HG02981 (cell line): ENCODE measurements around the gene LRRC27.

Source experiments
- ATAC-seq: cut with Tn5 transposase; IDR thresholded peaks from one replicate; pipeline ENCODE4 v1.9.1; 2021; ENCODE audit warnings: mild to moderate bottlenecking, moderate library complexity; ENCODE audit not compliant: unreplicated experiment

The LRRC27 gene

GRCh38 chr10:132397671-132398565, 65.9 kb downstream of the LRRC27 start:
- ATAC-seq: peak; percentile 24

DNA sequence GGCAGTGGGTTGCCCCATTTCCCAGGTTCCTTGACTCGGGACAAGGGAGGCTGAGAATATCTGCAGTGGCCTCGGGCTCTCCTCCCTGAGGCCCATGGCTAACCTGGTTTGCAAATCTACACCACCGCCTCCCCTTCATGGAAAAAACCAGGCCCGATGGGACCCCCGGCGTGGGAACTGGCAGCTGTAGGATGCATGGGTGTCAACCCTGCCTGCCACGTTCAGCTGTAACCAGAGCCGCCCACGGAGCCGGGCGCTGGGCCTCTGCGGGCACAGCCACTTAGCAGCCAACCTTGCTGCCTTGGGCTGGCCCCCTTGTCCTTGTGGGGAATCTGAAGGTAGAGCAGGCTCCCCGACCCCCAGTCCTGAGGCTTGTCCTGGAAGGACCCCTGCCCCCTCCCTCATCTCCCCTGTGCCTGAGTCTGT, 66.6 kb downstream of the LRRC27 start:
- no peak for ATAC-seq

- no peak for ATAC-seq
These were observed 67.4 kb downstream of the LRRC27 start for GRCh38 chr10:132399117-132400035.

DNA sequence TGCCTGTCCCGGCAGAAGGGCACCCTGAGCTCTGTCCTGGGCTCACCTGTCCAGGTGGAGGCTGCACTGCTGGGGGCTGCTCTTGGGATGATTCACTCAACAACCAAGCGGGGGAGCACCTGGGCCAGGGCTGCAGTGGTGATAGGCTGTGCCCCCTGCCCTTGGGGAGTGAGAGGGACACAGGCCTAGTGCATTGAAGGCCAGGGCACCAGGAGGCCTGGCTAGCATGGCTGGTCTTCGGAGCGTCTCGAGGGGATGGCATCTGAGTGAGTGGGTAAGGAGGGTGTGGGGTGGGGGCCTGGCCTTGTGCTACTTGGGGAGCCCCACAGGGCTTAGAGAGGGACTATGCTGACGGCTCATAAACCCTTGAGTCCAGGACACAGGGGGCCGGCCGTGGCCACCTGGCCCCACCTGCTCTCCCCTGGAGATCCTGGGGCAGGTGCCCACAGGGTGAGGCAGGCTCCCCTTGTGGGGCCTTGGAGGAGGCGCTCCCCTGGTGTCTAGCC, 68.1 kb downstream of the LRRC27 start:
- ATAC-seq: no peak

GRCh38 chr10:132400547-132401151, 68.7 kb downstream of the LRRC27 start:
- no peak for ATAC-seq

DNA sequence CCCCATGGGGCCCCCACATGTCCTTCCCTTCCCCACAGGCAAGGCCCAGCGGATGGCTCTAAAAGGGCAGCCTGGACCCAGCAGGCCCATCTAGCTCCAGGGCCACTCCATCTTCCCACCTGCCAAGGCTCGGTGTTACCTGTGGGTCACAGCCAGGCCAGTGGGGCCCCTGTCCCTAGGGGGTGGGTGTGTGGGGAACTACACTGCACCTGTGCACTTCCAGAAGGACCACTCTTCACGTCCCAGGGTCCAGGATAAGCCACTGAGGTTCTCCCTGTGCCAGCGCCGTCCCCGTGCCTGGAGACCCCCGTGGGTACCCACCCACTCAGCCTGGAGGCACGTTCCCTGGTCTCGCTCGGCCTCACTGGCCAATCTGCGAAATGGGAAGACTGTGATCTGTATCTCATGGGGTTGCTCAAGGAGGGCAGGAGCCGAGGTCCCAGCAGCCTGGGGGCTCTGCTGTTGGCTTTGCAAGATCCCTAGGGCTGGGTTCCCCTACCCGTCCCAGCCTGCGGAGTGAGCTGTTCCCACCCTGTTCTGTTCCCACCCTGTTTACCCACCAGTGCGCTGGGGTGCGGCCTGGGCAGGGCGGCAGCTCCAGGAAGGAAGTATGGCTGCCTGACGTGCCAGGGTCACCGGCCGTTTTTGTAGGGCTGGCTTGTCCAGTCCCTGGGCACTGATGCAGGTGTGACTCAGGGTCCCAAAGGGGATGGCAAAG, 69.6 kb downstream of the LRRC27 start:
- no peak for ATAC-seq

DNA sequence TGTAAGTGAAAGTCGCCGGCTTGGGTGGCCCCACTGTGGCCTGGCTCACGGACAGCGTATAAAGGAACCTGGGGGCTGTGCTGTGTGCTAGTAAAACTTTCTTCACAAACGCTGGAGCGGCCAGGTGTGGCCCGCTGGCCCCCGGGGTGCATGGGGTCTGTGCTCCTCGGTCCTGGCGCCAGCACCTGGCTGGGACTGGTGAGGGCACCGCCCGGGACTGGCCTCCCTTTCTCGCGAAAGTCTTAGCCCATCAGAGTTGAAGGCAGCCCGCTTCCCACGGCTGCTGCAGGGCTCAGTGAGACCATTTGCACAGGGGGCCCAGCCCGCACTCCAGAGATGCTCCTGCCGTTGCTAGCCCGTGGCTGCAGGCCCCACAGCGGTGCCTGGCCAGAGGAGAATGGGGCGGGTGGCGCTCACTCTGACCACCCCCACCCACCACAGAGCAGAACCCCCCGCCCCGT, 70.8 kb downstream of the LRRC27 start:
- no peak for ATAC-seq

DNA sequence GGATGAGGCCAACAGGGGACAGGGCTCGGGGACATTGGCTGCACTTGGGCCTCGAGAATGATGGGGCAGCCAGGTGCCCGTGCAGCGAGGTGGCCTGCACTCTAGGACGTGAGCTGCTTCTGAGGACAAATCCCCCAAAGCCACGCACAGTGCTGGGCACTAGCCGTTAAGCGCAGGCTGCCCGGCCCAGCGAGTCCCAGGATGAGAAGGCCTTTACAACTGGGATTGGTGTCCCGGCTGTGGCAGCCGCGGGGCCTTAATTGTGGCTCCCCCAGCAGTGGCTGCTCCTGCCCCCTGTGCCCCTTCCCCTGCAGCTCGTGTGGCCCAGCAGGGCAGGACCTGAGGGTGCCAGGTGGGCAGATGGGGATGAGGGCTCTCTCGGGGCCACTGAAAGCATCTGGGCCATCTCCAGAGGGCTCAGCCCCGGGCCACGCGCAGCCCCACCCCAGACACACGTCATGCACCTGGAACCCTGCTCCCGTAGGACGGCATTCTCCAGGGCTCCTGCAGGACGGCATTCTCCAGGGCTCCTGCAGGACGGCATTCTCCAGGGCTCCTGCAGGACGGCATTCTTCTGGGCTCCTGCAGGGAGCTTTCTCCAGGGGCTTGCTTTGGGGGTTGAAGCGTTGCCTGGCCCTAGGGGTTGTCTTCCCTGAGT, 71.6 kb downstream of the LRRC27 start:
- ATAC-seq: no peak

GRCh38 chr10:132404169-132404880, 72.3 kb downstream of the LRRC27 start:
- ATAC-seq: no peak

- ATAC-seq: no peak
These were observed 73.0 kb downstream of the LRRC27 start for GRCh38 chr10:132404911-132405462.

GRCh38 chr10:132405463-132405991, 73.5 kb downstream of the LRRC27 start:
- ATAC-seq: no peak

- ATAC-seq: no peak
These were observed 74.2 kb downstream of the LRRC27 start for GRCh38 chr10:132406181-132406580.

- no peak for ATAC-seq
These were observed 74.8 kb downstream of the LRRC27 start for GRCh38 chr10:132406750-132407149.

DNA sequence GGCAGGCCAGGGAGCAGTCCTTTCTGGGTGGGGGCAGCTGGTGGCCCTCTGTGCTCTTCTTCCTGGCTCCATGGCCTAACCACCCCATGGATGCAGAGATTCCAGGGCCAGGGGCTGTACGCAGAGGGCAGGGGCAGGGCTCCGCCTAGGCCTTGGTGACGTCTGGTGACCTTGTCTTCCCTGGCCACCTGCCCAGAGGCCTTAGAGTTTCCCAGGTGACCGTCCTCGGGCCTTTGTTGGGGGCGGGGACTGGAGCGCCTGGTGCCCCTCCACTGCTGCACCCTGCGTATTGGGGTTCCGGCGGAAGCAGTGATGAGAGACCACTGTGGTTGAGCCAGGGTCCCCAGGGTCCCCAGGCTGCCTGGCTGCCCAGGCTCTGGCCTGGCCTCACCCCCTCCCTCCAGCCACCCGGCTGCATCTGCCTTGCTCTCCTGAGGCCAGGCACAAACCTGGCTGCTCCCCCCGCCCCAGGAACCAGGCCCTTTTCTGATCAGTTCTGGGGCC, 75.3 kb downstream of the LRRC27 start:
- no peak for ATAC-seq

DNA sequence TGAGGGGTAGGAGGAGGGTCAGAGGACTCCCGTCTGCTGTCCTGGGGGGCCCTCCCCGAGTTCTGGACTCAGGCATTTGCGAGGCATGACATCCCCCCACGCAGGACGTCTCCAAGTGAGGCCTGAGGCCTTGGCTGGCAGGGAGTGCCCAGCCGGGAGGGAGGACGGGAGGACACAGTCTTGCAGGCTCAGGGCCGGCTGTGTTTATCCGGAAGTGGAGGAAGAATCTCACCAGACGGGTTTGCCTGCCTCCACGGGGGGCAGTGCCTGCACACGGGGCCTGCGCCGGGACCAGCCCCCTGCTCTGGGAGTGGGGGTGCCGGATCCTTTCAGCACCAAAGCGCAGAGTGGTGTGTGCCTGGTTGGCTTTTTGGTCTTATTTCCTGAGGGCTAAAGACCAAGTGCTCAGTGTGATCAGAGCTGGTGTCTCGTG, 75.9 kb downstream of the LRRC27 start:
- ATAC-seq: no peak

DNA sequence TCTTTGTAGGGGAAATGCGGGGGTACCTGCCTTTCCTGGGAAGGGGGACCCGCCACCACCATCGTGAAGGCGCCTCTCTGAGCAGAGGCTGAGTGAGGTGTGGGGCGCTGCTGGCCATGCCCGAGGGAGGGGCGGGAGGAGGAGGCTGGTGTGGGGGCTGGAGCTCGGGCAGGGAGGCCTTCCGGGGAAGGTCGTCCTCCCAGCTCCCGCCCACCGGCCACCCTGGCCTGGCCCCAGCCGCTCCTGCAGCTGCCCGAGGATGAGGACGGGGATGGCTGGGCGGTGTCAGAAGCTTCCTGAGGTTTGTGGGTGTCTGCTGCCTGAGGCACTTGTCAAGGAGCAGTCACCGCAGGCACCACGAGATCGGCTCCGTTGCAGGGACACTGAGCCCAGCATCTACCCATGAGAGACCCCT, 76.4 kb downstream of the LRRC27 start:
- ATAC-seq: no peak

GRCh38 chr10:132408823-132409666, 77.1 kb downstream of the LRRC27 start:
- no peak for ATAC-seq
